RWPE2 (cell line): Measurements from ENCODE around the gene PARVB.

Experiments
- ATAC-seq: fragments of 200-7000 bp; cut with Tn5 transposase; 3 replicates; pipeline ENCODE4 v1.9.1; 2021; ENCODE audit warnings: low read depth
- DNase-seq: peaks from one replicate; pipeline ENCODE4 v3.0.0-alpha.2; 2020; ENCODE audit warnings: low spot score
- H3K27ac ChIP-seq: fragments of 450-650 bp; 2 replicates; pipeline ENCODE4 v1.5.1; 2017; ENCODE audit warnings: mild to moderate bottlenecking; ENCODE audit not compliant: poor library complexity, severe bottlenecking
- H3K27me3 ChIP-seq: fragments of 250-450 bp; sonication (Bioruptor Pico); 2 replicates; pipeline ENCODE4 v1.5.1; 2021; ENCODE audit warnings: mild to moderate bottlenecking, moderate library complexity; ENCODE audit not compliant: insufficient read depth, poor library complexity, severe bottlenecking
- H3K36me3 ChIP-seq: fragments of 250-450 bp; sonication (Bioruptor Pico); 2 replicates; pipeline ENCODE4 v1.5.1; 2020; ENCODE audit warnings: low read depth, mild to moderate bottlenecking, moderate library complexity
- H3K4me1 ChIP-seq: fragments of 250-450 bp; sonication (Bioruptor Pico); 2 replicates; pipeline ENCODE4 v1.5.1; 2021; ENCODE audit warnings: mild to moderate bottlenecking, moderate library complexity; ENCODE audit not compliant: insufficient read depth, poor library complexity, severe bottlenecking
- H3K4me3 ChIP-seq: fragments of 250-450 bp; sonication (Bioruptor Pico); 2 replicates; pipeline ENCODE4 v1.5.1; 2021; ENCODE audit warnings: mild to moderate bottlenecking, moderate library complexity; ENCODE audit not compliant: severe bottlenecking
- H3K9me3 ChIP-seq: fragments of 250-450 bp; sonication (Bioruptor Pico); 2 replicates; pipeline ENCODE4 v1.5.1; 2021; ENCODE audit warnings: mild to moderate bottlenecking, moderate library complexity; ENCODE audit not compliant: severe bottlenecking
- CTCF ChIP-seq: fragments of 450-650 bp; IDR thresholded peaks from one replicate; pipeline ENCODE4 v1.5.1; 2017; ENCODE audit warnings: mild to moderate bottlenecking, moderate library complexity; ENCODE audit not compliant: poor library complexity, severe bottlenecking

The PARVB gene

DNA sequence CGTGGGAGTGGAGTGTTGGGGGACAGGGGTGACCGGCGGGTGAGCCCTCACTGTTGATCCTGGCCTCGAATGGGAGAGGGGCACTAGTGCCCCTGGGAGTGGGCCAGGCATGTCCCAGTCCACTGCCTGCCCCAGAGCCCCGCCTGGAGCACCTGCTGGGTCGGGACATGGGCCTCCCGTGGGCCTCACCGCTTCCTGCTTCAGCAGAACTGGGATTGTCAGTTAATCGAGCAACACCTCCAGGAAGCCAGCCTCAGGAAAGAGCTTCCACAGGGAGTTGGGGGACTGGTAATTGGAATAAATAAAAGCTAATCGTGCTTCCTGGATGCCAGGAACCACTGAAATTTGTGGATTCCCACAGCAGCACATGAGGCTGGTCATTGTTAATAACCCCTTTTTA is 43.8 kb downstream of the PARVB start:
- no peaks in the 10 kb centered on the region for H3K4me1 ChIP-seq
- no peaks in the 10 kb centered on the region for H3K9me3 ChIP-seq
- TF ChIP-seq CTCF = no peak
- no peak overlapping the region for H3K4me3 ChIP-seq
- no peaks in the 10 kb centered on the region for H3K36me3 ChIP-seq
- no peak for DNase-seq
- ATAC-seq = no peak
- no peak overlapping the region for H3K27ac ChIP-seq
- H3K27me3 ChIP-seq = no peaks in the 10 kb centered on the region

DNA sequence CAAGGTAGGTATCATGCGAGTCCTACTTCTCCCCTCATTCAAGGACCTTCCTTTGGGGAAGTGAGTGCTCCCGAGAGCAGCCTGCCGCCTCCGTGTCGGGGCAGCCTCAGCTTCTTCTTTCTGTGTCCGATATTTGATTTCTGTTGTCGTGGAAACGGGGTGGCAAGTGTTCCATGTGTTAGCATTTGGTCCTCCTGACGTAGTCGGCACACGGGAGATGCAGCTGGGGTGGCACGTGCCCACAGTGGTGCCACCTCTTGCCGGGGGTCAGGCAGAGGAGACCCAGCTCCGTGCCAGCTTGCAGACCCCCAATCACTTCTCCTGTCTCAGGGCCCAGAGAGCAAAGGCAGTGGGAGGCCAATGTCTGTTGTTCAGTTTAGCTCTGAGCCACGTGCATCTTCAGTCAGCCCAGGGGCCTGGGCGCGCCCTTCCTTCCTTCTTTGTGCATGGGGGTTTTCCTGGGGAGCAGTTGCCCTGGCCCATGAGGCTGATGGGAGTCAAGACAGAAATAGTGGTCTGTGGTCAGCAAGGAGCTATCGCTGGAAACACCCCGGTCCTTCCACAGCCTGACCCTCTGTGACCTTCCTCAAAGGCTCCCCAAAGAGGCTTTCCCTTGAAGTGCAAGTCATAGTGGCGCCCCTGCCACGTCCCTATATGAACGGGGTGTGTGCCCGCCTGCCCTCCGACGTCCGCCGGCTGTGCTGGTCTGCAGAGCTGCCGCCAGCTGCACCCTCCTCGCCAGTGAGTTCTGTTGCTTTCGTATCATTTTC is 44.5 kb downstream of the PARVB start:
- H3K27me3 ChIP-seq = no peaks in the 10 kb centered on the region
- H3K9me3 ChIP-seq = no peaks in the 10 kb centered on the region
- H3K27ac ChIP-seq = no peak overlapping the region
- H3K36me3 ChIP-seq = no peaks in the 10 kb centered on the region
- DNase-seq (no peak), ATAC-seq (no peak)
- H3K4me3 ChIP-seq = no peak overlapping the region
- no peaks in the 10 kb centered on the region for H3K4me1 ChIP-seq
- no peak for TF ChIP-seq CTCF

DNA sequence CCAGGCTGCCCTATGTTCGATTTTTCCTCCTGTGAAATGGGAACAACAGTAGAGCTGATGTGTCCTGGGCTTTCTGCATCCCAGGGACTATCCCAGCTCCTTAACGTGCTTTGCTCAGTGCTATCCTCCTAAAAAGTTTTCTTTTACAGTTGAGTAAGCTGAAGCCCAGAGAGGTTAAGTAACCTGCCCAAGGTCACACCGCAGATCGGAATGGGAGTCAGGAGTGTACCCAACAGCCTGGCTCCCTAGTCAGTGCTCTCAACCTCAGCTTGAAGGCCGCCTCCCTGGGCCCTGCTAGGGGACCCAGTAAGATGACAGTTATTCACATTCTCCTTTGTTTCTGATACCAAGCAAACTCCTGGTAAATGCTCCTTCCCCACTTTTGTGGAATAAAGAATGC is 45.9 kb downstream of the PARVB start:
- no peak for TF ChIP-seq CTCF
- H3K4me1 ChIP-seq = no peaks in the 10 kb centered on the region
- no peaks in the 10 kb centered on the region for H3K9me3 ChIP-seq
- no peaks in the 10 kb centered on the region for H3K27me3 ChIP-seq
- H3K36me3 ChIP-seq = no peaks in the 10 kb centered on the region
- no peak overlapping the region for H3K4me3 ChIP-seq
- DNase-seq = no peak
- H3K27ac ChIP-seq = no peak overlapping the region
- ATAC-seq = no peak

DNA sequence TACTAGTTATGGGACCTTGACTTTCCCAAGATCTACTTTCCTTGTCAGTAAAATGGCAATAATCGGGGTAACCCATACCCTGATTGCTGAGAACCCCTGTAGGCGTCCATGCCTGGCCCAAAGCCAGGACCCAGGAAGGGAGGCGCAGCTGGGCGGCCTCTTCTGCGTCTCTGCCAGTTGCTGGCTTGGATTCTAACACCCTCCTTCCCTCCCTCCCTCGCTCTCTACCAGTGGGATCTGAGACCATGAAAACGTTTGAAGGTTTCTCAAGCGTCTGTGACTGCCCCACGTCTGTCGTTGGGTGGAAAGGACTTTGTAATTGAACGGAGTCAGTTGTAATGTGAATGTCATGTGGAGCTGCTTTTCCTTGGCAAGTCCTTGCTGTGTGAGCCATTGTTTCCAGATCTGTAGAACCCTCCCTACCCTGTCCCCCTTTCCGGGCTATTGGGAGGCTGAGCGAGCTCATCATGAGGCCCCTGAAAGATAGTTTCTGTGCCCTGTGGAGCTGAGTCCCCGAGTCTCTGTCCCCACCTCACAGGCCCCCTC is 47.8 kb downstream of the PARVB start:
- DNase-seq (no peak), ATAC-seq (no peak)
- H3K4me3 ChIP-seq = no peak overlapping the region
- no peak overlapping the region for H3K27ac ChIP-seq
- TF ChIP-seq CTCF = no peak
- no peaks in the 10 kb centered on the region for H3K27me3 ChIP-seq
- no peaks in the 10 kb centered on the region for H3K4me1 ChIP-seq
- no peaks in the 10 kb centered on the region for H3K36me3 ChIP-seq
- H3K9me3 ChIP-seq = no peaks in the 10 kb centered on the region

- no peak for TF ChIP-seq CTCF
- H3K27me3 ChIP-seq = no peaks in the 10 kb centered on the region
- H3K4me3 ChIP-seq = no peak overlapping the region
- no peaks in the 10 kb centered on the region for H3K9me3 ChIP-seq
- DNase-seq = no peak
- no peak overlapping the region for H3K27ac ChIP-seq
- H3K36me3 ChIP-seq = no peaks in the 10 kb centered on the region
- no peak for ATAC-seq
- no peaks in the 10 kb centered on the region for H3K4me1 ChIP-seq
Measured at GRCh38 chr22:44074337-44074984, 50.4 kb downstream of the PARVB start.
